UCSD-AML1 (cell line): ENCODE measurements around the gene CACNA2D4.
"Not testable (repeated sequence)": the region's sequence is repeated elsewhere in the genome, so short reads cannot be mapped to it uniquely, and the experiment has no call there.

Experiments
- DNase-seq: peaks from one replicate; lab custom pipeline; 2025; ENCODE audit not compliant: unreplicated experiment; lab: John Stamatoyannopoulos, UW

The CACNA2D4 gene

DNA sequence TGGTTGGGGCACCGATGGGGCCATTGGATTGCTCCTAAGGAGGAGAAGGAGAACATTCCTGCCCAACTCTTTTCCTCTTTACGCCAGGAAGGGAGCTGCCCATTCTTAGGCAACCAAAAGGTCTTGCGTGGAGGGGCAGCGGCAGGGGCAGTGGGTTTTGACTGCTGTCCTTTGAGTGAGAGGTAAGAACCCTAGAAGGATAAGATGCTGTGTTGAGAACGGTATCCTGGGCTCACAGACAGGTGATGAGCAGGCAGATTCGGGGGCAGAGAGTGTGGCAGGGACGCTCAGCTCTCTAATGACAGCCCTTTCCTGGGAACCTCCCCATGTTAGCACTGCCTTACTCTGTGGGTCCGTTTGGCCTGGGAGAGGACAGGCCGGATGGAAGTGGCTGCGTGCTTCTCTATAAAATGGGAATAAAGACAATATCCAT lies 84.8 kb downstream of the CACNA2D4 start:
- no peak for DNase-seq

DNA sequence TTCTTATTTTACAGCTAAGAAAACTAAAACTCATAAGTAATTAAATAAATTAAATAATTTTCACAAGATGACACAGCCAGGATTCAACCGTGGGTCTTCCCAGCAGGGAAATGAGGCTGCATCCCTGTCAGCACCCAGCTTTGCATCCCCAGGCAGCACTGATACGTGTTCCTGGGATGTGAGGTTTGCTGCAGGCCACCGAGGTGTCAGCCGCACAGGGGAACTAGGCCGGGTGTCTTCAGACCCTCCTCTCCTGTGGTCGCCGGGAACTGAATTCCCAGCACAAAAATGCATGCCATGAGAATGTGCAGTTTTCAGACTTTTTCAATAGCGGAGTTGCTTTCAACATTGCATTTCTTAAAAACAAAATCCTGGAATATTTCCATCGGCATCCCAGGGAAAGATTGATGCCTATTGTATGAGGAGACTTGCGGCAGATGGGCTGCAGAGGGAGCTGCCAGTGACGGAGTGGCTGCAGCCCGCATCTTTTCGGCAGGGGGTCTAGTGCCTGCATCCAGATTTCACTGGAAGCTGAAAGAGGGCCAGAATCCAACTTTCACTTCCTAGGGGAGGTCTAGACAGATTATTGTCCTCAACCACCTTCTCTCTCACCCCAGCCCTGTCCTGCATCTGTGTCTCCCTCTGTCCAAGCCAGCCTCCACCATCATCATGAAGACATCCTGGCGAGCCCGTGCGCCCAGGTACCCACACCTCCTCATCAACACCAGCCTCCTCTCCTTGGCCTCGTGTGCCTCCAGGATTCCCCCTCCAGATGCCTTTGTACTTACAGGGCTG lies 85.5 kb downstream of the CACNA2D4 start:
- no peak for DNase-seq

DNA sequence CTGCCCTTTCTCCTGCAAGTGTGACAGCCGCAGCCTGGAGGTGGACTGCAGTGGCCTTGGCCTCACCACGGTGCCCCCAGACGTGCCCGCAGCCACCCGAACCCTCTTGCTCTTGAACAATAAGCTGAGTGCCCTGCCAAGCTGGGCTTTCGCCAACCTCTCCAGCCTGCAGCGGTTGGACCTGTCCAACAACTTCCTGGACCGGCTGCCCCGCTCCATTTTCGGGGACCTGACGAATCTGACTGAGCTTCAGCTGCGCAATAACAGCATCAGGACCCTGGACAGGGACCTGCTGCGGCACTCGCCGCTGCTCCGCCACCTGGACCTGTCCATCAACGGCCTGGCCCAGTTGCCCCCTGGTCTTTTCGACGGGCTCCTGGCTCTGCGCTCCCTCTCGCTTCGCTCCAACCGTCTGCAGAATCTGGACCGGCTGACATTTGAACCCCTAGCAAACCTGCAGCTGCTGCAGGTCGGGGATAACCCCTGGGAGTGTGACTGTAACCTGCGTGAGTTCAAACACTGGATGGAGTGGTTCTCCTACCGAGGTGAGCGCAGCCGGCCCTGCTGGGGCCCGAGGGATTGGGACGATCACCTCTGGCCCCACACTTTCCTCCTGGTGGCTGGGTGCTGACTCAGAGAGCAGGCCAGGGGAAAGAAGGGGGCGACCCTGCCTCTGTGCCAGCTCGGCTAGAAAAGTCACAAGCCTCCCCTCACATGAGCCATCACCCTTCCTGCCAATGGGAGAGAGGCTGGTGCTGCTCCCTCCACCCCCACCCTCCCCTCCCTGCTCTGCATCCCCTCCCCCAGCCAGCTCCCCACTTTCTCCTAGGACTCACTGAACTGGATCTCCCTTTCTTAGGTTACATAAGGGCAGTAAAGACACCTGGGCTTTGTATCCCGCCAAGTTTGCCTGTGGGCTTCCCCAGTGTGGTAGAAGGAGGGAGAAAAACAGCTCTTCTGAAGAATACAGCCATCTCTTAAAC lies 87.2 kb downstream of the CACNA2D4 start:
- DNase-seq, result no peak

DNA sequence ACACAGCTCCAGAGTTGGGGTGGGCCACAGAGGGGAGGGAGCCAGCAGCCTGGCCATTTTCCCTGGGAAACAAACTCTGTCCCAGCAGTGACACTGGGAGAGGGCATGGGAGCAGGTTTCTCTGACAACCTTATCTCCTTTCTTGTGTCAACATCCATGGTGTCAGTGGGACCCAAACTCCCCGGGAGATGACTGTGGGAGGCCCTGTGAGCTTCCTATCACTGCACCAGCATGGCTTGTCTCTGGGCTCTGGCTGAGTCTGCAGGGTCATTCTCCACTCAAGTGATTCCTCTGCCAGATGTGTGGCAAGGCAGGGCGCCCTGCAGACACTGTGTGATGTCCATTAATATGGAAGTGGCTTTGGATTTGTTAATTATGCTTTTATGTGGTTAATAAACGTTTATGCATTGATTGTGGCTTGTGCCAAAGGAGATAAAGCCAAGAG lies 88.0 kb downstream of the CACNA2D4 start:
- DNase-seq, result no peak

DNA sequence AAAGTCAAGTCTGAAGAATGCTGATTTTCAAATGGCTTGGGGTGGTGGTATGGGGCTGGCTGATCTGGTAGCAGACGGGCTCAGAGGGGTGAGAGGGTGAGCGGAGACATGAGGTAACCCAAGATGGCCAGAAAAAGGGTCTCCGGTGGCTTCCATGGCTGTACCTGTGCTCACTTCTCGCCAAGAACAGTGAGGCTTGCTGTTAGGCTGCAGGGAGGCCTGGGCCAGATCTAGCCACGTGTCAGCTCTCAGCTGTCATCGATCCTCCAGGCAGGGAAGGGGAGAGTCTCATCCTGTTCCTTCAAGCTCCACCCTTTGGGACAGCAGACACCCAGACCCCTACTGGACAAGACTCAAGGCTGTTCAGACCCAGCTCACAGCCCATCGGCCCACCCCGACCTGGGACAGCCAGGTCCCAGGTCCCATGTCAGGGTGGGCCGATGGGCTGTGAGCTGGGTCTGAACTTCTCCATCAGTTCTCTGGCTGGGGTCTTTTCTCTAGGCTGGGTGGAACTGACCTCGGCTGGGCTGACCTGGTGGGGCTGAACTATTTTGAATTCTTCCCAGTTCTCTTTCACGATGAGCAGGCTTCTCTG lies 89.0 kb downstream of the CACNA2D4 start:
- DNase-seq, result no peak

DNA sequence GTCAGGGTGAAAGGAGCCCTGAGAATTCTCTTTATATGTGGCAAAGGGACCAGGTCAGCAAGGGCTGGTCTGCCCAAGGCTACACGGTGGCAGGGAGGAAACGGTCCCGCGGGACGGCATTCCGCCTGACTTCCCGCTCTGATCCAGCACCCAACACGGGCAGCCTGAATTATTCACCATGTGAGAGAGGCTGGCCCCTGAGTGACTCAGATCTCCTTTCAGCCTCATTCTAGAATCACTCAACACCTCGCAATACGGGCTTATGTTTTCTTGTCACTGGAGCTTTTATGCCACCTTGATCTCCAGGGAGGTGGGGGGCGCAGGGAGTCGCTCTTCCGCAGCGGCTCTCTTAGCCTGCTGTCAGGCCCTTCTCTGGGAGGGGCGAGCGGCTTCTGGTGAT lies 89.6 kb downstream of the CACNA2D4 start:
- no peak for DNase-seq

DNA sequence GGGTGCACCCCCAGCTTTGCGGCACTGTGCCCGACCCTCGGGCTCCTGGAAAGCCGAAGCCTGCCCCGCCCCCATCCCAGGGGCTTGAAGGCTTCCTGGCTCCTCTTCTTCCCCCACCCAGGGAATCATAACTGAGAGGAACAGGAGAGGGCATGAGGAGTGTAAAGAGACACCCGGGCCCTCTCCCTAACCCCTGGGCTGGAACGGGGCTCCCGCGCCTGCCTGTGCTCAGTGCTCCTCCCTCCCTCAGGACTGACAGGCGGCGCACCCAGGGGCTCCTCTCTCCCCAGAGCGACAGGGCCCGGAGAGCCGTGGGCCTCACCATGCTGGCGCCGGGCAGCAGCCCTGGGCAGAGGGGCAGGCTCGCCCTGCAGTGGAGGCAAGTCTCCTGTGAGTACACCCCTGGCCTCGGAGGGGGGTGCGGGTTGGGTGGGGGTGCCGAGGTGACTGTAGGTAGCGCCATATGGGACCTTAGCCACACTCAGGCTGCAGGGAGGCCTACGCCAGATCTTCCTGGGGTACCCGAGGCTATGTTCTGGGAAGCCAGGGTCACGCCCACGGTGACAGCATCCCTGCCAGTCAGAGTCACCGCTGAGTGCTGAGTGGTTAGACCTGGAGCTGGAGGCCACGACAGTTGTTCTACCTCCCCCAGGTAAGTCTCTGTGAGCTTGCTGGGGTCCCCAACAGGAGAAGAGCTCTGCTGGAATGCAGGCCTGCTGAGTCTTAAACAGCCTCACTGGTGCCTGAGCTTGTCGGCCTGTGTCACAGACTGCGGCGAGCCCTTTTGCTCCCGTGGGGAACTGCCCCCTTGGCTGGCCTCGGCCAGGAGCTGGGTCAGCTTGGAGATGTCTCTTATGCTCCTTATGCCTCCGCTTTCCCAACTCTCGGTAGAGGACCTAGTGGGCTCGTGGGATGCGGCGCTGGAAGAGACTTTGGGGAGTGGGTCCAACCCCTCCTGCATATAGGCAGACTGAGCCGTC lies 90.3 kb downstream of the CACNA2D4 start:
- DNase-seq, result no peak

DNA sequence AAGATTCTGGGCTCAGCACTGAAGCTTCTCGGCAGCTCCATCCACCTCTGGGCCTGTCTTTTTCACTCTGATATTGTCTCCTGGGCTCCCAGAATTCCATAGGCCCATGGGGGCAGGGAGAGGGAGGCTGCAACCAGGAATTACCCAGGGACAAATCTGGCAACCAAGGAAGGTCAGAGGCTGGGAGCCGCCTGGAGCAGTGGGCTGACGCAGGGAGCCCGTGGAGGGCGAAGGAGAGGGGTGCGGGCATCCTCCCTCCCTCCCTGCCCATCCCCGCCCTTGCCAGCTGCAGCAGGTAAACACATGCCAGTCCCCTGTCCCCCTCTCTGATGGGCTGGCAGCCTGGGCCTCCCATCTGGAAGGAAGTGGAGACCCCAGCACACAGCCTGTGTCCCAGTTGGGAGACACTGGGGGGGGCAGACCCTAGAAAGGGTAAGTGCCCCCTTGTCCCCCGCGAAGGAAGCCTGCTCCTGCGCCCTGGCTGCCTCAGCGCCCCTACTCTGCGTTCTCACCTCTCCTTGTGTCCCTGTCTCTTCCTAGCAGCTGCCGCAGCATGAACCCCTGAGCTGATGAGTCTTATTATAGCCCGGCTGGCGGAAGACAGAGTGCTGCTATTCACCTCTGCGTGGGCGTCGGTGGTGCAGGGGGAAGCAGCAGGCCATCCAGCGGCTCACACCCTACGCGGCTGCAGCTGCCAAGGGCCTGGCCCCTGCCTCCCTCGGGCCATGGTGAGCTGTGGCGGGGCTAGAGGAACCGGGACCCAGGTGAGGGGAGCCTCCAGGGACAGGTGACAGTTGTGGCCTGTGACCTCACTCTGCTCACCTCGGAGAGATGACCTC lies 91.4 kb downstream of the CACNA2D4 start:
- no peak for DNase-seq

DNA sequence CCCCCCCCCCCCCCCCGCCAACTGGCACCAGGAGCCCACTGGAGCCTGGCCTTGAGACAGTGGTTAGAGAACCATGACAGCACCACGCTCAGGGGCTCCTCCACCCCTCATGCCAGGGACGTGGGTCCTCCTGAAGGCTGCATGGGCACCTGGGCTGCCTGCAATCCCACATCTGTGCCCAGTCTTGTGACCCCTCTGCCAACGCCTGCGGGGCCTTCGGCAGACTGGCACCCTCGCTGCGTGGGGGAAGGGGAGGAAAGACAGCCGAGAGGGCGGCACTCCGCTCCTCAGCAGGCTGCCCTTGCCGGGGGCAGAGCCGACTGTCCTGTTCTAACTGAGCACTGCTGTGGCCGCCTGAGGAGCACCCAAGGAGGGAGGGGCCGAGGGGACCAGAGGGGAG lies 92.1 kb downstream of the CACNA2D4 start:
- DNase-seq, result no peak

DNA sequence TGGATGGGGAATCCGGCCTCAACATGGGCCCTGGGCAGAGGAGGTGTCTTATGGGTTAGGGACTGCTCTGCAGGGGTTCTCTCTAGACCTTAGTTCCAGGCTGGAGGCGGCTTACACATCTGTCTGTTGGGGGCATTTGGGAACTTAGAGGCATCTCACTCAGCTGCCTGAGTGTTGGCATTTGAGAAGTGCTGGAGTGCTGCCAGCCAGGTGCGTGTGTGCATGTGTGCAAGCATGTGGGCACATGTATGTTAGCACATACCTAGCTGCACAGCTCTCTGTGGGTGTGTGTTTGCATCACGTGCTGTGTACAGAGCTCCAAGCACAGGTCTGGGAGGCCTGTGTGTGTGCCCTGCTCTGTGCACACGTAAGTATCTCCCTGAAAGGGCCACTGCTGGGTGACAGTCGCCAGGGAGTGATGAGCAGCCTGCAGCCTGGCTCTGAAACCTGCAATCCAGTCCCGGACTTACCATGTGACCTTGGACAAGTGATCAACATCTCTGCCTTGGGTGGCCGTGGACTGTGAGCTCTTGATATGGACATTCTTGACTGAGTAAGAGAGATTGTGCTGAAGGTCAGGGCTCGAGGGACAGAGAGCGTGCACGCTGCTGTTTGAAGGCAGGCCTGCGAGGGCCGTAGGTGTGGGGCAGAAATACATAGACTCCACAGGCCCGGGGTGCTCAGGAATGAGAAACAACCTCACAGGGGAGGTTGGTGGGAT lies 92.9 kb downstream of the CACNA2D4 start:
- no peak for DNase-seq

DNA sequence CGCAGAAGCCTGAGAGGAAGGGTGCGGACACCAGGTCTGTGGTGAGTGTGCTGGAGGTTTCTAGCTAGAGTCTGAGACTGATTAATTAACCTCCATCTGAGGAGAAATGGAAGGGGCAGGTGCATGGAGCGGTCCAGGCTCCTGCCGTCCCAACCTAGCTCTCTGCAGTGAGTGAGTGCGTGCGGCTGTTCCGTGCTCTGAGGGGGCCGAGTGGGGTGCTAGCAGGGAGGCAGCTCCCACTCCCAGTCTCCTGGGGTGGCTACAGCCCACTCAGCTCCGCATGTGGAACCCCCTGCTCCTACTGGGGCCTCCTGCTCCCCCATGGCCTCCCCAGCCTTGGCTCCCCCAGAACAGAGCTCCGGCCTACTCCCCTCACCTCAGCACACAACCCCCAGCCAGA lies 95.2 kb downstream of the CACNA2D4 start:
- DNase-seq, result no peak

DNA sequence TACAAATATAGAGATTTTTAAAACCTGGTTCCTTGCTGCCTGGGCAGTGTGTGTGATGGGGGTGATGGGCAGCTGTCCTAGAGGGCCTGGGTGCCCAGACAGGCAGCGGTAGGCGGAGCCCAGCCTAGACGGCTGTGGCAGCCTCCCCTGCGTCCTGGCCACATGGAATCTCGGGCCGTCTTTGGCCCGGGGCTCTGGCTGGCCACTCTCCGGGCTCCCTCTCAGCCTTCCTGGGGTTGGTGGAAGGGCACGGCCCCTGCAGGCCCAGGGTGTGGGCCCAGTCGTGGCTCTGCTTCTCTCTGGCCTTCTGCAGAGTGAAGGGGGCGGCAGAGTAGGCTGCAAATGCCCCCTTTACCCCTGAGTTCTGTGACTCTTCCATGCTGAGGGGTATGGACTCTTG lies 95.8 kb downstream of the CACNA2D4 start:
- DNase-seq, result no peak

DNA sequence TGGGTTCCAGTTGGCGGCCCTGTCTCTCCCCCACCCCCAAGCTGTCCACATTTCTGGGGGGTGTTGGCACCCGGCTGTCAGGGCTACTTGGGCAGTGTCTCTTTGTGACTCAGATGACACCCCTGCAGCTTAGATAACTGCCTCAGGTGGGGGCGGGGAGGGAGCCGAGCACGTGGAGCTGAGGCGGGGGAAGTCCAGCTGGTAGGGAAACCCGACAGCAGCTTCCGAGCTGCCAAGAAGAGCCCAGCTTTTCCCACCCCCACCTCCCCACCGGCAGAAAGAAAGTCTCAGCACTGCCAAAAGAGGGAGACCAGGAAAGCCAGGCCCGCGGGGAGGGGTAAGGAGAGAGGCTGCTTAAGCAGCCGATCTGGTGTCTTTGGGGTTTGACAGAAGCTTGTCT lies 96.6 kb downstream of the CACNA2D4 start:
- no peak for DNase-seq

DNA sequence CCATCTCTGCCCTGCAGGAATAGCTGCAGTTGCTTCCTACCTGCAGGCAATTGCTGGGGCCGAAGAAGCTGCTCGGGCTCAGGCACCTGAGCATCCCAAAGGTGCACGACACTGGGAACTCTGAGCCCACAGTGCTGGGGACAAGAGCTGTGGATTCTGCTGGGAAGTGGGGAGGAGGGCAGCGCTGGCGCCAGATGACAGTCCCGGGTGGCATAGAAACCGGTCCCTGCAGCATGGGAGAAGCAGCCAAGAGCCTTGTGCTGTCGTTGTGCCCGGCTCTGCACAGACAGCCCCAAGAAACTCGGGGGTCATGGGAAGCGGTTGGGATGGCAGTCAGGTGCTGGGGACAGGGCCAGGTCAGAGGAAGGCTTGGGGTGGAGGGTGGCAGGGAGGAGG lies 97.6 kb downstream of the CACNA2D4 start:
- no peak for DNase-seq

DNA sequence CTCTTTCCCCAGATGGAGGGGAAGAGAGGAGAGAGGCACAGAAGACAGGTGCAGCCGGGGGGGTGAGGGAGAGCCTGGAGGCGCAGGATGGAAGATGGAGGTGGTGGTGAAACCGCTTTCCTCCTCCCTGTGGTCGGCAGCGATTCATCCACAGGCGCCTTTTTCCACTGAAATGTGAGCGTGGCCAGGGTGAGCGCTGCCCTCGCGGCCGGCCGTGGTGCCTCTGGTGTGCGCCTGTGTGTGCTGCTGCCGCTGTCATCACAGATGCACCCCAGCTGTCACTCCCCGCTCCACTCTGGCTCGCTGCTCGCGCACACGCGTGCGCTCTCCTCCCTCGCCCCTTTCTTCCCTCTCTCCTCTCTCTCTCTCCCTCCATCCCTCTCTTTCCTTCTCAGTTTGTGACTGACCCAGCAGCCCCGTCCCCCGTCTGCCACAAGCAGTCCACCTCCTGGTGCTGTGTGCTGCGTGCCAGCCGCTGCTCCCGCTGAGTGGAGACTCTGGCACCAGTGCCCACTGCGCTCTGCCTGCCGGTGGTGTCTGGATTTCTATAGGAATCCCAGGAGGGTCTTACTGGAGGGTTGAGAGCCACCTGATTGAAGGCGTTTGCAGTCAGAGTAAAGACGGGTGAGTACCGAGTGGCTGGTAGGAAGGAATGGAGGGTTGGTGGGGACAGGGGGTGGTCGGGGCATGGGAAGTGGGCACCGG lies 98.1 kb downstream of the CACNA2D4 start, which contains the start of gene LRTM2:
TSS of gene LRTM2 (plus strand) at position 375 of the 705 bp plus-strand sequence. CDS start 7,584 bp downstream, outside the sequence.
- no peak for DNase-seq

DNA sequence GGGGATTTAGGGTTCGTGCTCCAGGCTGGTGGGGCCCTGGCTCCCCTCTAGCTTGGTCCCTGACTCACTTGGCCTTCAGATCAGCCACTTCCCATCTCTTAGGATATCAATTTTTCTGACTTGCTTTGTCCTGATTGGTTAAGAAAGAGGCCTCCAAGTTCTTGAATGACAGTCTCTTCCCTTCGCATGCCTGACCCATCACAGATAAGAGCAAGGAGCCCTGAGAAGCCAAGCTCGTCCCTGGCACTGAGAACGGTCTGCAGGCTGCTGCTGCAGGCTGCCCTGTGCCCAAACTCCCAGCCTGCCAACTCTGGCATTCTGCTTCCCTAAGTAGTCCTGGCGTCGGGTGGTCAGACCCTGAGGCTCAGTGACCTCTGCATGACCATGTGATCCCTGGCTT lies 98.9 kb downstream of the CACNA2D4 start:
- DNase-seq, result no peak

DNA sequence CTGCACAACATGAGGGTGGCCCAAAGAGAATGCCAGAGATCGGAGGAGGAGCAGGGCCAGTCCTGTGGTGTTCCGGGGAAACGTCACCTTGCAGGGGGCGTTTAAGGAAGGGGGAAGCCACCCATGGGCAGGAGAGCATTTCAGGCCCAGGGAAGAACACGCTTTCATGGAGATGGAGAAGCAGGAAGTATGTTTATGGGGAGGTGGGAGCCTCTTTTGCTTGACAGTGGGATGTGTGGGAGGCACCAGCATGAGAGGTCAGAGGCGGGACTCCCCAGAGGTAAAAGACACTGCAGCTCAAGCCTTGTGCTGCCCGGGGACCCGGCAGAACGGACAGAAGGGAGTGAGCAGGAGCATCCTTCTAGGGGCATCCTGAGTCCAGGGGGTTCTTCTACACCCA lies 99.4 kb downstream of the CACNA2D4 start:
- DNase-seq, result no peak

DNA sequence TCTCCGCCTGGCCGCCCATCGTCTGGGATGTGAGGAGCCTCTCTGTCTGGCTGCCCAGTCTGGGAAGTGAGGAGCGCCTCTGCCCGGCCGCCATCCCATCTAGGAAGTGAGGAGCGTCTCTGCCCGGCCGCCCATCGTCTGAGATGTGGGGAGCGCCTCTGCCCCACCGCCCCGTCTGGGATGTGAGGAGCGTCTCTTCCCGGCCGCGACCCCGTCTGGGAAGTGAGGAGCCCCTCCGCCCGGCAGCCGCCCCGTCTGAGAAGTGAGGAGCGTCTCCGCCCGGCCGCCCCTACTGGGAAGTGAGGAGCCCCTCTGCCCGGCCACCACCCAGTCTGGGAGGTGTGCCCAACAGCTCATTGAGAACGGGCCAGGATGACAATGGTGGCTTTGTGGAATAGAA lies 100.5 kb downstream of the CACNA2D4 start:
- DNase-seq, result not testable (repeated sequence)
